Lower leg skin (tissue), 4 donors: ENCODE data around the gene CR1L. TPM values are rescaled to one million over a fixed set of nuclear protein-coding genes. Genes with fewer than 3 reads are reported as not detected.
"Not testable (repeated sequence)": the region's sequence is repeated elsewhere in the genome, so short reads cannot be mapped to it uniquely, and the experiment has no call there.

Experiments
- DNase-seq, 2 donors: peaks; one replicate each; pipeline ENCODE4 v3.0.0-alpha.2; 2019; ENCODE audit warnings: low spot score in 2 of 2
- H3K4me3 ChIP-seq: fragments of 200-600 bp; sonication (generic); 2 replicates; pipeline ENCODE4 v1.5.1; 2017; ENCODE audit warnings: mild to moderate bottlenecking, low read depth; ENCODE audit not compliant: poor library complexity, severe bottlenecking
- POLR2A ChIP-seq, 2 donors: fragments of 450-650 bp; IDR thresholded peaks; one replicate each; pipeline ENCODE4 v1.6.1; 2016 to 2017; ENCODE audit warnings: antibody characterized with exemption in 2 of 2, mild to moderate bottlenecking in 1 of 2, moderate library complexity in 1 of 2
- WGBS, 2 donors: methylation state at CpG; one replicate each; pipeline ENCODE4 v1.1.5; 2018; 5-methylcytosine and 5-hydroxymethylcytosine counted together
- intact Hi-C: fragments of 100-400 bp; cut with DNase I; formaldehyde crosslinking; loops from one replicate; pipeline ENCODE4 v1.15.0; 2023; ENCODE audit warnings: low total_unique reads
- total RNA-seq, 4 donors: library from RNA; depleted of rRNA; stranded (reverse); fragments of >200 nt; gene quantifications; one replicate each; pipeline ENCODE4 v1.1.0, GENCODE V29; 2016
- TF ChIP-seq, protein P1 (sequence below), 3 donors: fragments of 450-650 bp; IDR thresholded peaks; one replicate each; pipeline ENCODE4 v1.5.1; 2016; ENCODE audit warnings: antibody characterized with exemption in 3 of 3, mild to moderate bottlenecking in 3 of 3, moderate library complexity in 2 of 3

Gene CR1L
- total RNA-seq, 4 donors from 2014 or later = not detected

GRCh38 chr1:207762622-207763021 is 117.7 kb downstream of the CR1L start:
- no peak for TF ChIP-seq POLR2A (IDR thresholded peaks at IDR 0.05)
- intact Hi-C loops = no loop called here
- WGBS, 2 donors = 93% methylated on average over 13 of the region's 13 CpGs
- DNase-seq = no peak
- no peak overlapping the region for H3K4me3 ChIP-seq

GRCh38 chr1:207763091-207763490 is 118.2 kb downstream of the CR1L start:
- DNase-seq = no peak
- H3K4me3 ChIP-seq = no peak overlapping the region
- intact Hi-C loops = no loop called here
- WGBS, 2 donors = 95 to 98% methylated on average over 10 of the region's 10 CpGs
- TF ChIP-seq, protein P1, sequence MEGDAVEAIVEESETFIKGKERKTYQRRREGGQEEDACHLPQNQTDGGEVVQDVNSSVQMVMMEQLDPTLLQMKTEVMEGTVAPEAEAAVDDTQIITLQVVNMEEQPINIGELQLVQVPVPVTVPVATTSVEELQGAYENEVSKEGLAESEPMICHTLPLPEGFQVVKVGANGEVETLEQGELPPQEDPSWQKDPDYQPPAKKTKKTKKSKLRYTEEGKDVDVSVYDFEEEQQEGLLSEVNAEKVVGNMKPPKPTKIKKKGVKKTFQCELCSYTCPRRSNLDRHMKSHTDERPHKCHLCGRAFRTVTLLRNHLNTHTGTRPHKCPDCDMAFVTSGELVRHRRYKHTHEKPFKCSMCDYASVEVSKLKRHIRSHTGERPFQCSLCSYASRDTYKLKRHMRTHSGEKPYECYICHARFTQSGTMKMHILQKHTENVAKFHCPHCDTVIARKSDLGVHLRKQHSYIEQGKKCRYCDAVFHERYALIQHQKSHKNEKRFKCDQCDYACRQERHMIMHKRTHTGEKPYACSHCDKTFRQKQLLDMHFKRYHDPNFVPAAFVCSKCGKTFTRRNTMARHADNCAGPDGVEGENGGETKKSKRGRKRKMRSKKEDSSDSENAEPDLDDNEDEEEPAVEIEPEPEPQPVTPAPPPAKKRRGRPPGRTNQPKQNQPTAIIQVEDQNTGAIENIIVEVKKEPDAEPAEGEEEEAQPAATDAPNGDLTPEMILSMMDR (IDR thresholded peaks at IDR 0.05) = no peak
- TF ChIP-seq POLR2A (IDR thresholded peaks at IDR 0.05) = no peak

- no peak for DNase-seq
- no peak overlapping the region for H3K4me3 ChIP-seq
- intact Hi-C loops = no loop called here
- TF ChIP-seq, protein P1 (IDR thresholded peaks at IDR 0.05) = no peak
- TF ChIP-seq POLR2A (IDR thresholded peaks at IDR 0.05) = no peak
- WGBS, 2 donors = 86 to 94% methylated on average over 9 of the region's 9 CpGs
Measured at GRCh38 chr1:207763972-207764371, 119.0 kb downstream of the CR1L start.

GRCh38 chr1:207766569-207766968 is 121.6 kb downstream of the CR1L start:
- H3K4me3 ChIP-seq = no peak overlapping the region
- WGBS, 2 donors = 44 to 52% methylated on average over 1 of the region's 1 CpG
- TF ChIP-seq, protein P1 (IDR thresholded peaks at IDR 0.05) = no peak
- no peak for TF ChIP-seq POLR2A (IDR thresholded peaks at IDR 0.05)
- intact Hi-C loops = no loop called here
- DNase-seq = no peak

DNA sequence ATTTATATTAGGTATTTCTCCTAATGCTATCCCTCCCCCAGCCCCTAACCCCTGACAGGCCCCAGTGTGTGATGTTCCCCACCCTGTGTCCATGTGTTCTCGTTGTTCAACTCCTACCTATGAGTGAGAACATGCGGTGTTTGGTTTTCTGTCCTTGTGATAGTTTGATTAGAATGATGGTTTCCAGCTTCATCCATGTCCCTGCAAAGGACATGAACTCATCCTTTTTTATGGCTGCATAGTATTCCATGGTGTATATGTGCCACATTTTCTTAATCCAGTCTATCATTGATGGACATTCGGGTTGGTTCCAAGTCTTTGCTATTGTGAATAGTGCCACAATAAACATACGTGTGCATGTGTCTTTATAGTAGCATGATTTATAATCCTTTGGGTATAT is 125.6 kb downstream of the CR1L start:
- DNase-seq, intact Hi-C loops, H3K4me3 ChIP-seq: not testable (repeated sequence)
- 99% methylated on average over 4 of the region's 4 CpGs for whole genome bisulfite sequencing, 2 donors

Other genes with a start within 250 kb of the CR1L start
- gene CR2, start 190.8 kb upstream of the CR1L start, total RNA-seq = under 1 TPM in 2 of 4 donors, not detected in 2; 0.06 to 0.07 TPM
- gene CR1, start 149.0 kb upstream of the CR1L start, total RNA-seq = 1 to 10 TPM in 1 of 4 donors, under 1 TPM in 3; 0.49 to 1.6 (median 0.67) TPM
- gene CD46, start 106.9 kb downstream of the CR1L start, total RNA-seq = 10 to 100 TPM; 63.3 to 89.4 (median 76.2) TPM